SK-N-MC (cell line): ENCODE measurements around the gene UST.

Source experiments
- EZH2 ChIP-seq: fragments of 200-600 bp; sonication (generic); IDR thresholded peaks from one replicate; pipeline ENCODE4 v1.6.1; 2017; ENCODE audit warnings: antibody characterized with exemption
- POLR2AphosphoS5 ChIP-seq: IDR thresholded peaks from 2 replicates; pipeline ENCODE4 v1.6.1; 2012; ENCODE audit warnings: mild to moderate bottlenecking, low read depth, low read length, borderline replicate concordance

- TF ChIP-seq EZH2 (no peak), POLR2AphosphoS5 (no peak)
These were observed 42.9 kb upstream of the UST start for GRCh38 chr6:148703900-148704299.
